ENCODE data around the gene CBX6. TPM values are rescaled to one million over a fixed set of nuclear protein-coding genes. Genes with fewer than 3 reads are reported as not detected.

CBX6 gene
- total and polyA plus RNA-seq, 10 of the 15 experiments (the other 5 are each of a cell fraction or from before 2014, with no cell fraction given), result 3.6 to 142 (median 37.4) TPM

- no peak for TF ChIP-seq NFXL1 (IDR thresholded peaks at IDR 0.05; ENCODE audit: borderline replicate concordance)
These were observed 34.5 kb downstream of the CBX6 start (continued) for GRCh38 chr22:38837414-38837928.

GRCh38 chr22:38835888-38836301, 36.1 kb downstream of the CBX6 start:
- peaks cover 0 to 8% of the 10 kb centered on the region in 2 experiments; a peak in 3 of 4 replicates for H3K27me3 ChIP-seq (replicated peaks in 1 of 2; ENCODE audit: control insufficient read depth in 2 of 2, insufficient read depth in 2 of 2, low read length in 1 of 2)
- no peaks in the 10 kb centered on the region for H3K79me2 ChIP-seq (ENCODE audit: control insufficient read depth, insufficient read depth, low read length)
- no peak overlapping the region for H3K27ac ChIP-seq (ENCODE audit: control insufficient read depth, insufficient read depth)
- no peak overlapping the region for H3K9ac ChIP-seq (ENCODE audit: control insufficient read depth, insufficient read depth, low read length)
- H3K9me3 ChIP-seq (replicated peaks; ENCODE audit: control insufficient read depth, insufficient read depth, low read length), result no peaks in the 10 kb centered on the region
- no peaks in the 10 kb centered on the region for H3K36me3 ChIP-seq (ENCODE audit: control insufficient read depth in 2 of 2, insufficient read depth in 2 of 2, low read length in 1 of 2)
- SMC1A ChIA-PET (ENCODE audit: uncharacterized antibody, unreplicated experiment), result no interaction called here
- H3K4me3 ChIP-seq, result no peak overlapping the region
- 29% methylated on average over 19 of the region's 19 CpGs for WGBS (ENCODE audit: insufficient coverage, insufficient replicate concordance, low lambda C conversion rate, missing lambda C conversion rate)
- in situ Hi-C loops (cut with MboI), result no loop called here
- H3K4me2 ChIP-seq (ENCODE audit: control insufficient read depth, insufficient read depth), result no peak overlapping the region
- DNase-seq (ENCODE audit: low read depth, low spot score) (no peak), FAIRE-seq (no peak), ATAC-seq (no peak)
- intact Hi-C loops (cut with micrococcal nuclease; ENCODE audit: unreplicated experiment), result no loop called here
- POLR2A ChIA-PET, result no interaction called here
- no TSS peak for BruUV-seq (replicated peaks)
- H2AFZ ChIP-seq (ENCODE audit: control insufficient read depth, low read depth, low read length), result no peak overlapping the region
- CTCF ChIA-PET, result no interaction called here
- RAD21 ChIA-PET (ENCODE audit: unreplicated experiment), result no interaction called here
- TF ChIP-seq CBFB (IDR thresholded peaks at IDR 0.05; ENCODE audit: low read depth), result no peak
- no peak for TF ChIP-seq NR2C2 (IDR thresholded peaks at IDR 0.05; ENCODE audit: borderline replicate concordance, control insufficient read depth, insufficient read length, low read depth)
- TF ChIP-seq SMAD1 (IDR thresholded peaks at IDR 0.05; ENCODE audit: low read depth, partially characterized antibody), result no peak
- TF ChIP-seq LARP7 (IDR thresholded peaks at IDR 0.05), result no peak
- TF ChIP-seq KLF5 (IDR thresholded peaks at IDR 0.05; ENCODE audit: partially characterized antibody), result no peak
- TF ChIP-seq SMC3 (IDR thresholded peaks at IDR 0.05; ENCODE audit: borderline replicate concordance, low read length), result no peak
- no peak for TF ChIP-seq FOXM1 (IDR thresholded peaks at IDR 0.05; ENCODE audit: low read depth, low read length)
- TF ChIP-seq CEBPB (IDR thresholded peaks at IDR 0.05; ENCODE audit: borderline replicate concordance in 1 of 2, low read depth in 2 of 2, low read length in 2 of 2), result no peak
- TF ChIP-seq CEBPZ (IDR thresholded peaks at IDR 0.05; ENCODE audit: low read depth, low read length), result no peak
- no peak for TF ChIP-seq NR2C1 (IDR thresholded peaks at IDR 0.05)
- no peak for TF ChIP-seq MXI1 (IDR thresholded peaks at IDR 0.05; ENCODE audit: low read depth, low read length)
- no peaks in the 10 kb centered on the region for H4K20me1 ChIP-seq (ENCODE audit: control insufficient read depth, insufficient read depth)
- no peaks in the 10 kb centered on the region for H3K4me1 ChIP-seq (ENCODE audit: control insufficient read depth, insufficient read depth, low read length)
